Measurements from ENCODE around the gene CD47.

The CD47 gene

DNA sequence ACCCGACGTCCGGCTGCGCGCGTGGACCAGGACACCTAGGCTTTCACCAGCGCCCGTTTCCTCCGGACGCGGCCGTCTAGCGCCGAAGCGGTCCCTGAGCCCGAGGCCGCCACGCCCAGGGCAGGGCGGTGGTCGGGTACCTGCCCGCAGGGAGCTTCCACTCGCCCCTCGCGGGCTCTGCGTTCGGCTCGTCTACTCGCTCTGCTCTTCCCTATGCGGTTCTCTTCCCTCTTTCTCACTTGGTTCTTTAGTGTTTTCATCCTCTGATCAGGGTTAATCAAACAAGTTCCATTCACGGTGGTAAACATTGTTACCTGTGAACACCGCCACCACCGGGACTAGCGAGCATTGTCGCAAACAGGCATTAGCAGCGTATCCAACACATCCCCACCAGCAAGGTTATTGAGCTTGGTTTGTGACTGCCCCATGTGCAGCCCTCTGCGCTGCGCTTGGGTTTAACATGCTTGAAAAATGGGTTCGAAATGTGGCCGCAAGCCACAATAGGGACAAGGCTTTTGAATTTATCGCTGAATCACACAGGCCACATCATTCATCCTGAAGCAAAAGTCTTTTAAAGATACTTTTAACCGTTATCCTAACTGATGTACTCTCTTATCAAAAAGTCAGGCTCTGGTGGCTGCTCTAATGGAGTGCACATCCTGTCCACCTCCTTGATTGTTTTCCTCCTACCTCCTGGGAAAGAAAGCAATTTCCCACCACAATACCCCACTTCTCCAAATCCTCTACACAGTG lies 843 bp upstream of the CD47 start:
- no peak for DNase-seq (ENCODE audit: low spot score)

DNA sequence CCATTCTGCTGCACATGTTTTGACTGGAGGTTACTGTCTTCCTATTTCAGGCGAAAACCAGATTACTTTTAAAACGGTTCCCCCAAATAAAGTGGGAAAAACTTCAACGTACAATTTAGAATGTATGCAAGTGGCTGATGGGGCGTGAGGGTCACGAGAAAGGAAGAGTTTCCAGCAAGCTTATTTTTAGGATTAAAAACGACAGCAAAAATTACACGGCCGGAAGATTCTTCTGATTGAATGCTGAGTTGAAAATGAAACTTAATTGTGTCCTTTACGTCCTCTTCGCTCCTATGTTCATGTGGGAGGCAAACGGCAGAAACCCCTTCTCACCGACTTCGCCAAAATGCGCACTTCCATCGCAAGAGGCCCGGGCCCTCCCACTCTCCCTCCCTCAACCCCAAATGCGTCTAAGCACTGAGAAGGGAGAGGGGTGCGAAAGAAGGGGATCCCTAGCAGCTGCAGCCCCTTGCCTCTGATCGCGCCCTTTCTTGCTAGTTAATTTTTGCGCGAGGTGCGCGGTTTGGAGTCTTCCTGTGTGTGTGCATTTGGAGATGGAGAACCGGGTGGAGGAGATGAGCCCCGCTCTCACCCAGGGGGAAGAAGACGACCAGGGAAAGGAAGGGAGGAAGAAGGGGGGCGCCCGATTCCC lies 656 bp downstream of the CD47 start:
- peak; percentile 69 for DNase-seq (ENCODE audit: low spot score)

DNA sequence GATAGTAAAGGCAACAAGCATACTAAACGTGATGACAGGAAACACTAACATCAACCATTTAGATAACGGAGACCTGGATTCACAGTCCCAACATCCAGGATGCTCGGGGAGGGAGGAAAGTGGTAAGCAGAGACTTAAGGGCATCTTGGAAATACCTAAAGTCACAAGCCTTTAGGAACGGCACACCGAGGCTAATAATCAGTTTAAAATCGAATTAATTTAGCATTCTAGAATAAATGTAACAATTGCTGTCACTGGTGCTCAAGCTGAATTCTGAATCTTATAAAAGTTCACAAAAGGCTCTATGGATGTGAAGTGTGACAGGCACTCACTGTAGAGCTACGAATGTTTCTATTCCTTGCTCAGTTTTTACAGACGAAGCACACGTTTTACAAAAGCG lies 1.3 kb downstream of the CD47 start:
- peak; percentile 30 for DNase-seq (ENCODE audit: low spot score)

GRCh38 chr3:108088697-108089096 lies 2.1 kb downstream of the CD47 start:
- peak; percentile 60 for DNase-seq (ENCODE audit: low spot score)

GRCh38 chr3:108088146-108088545 lies 2.7 kb downstream of the CD47 start:
- DNase-seq (ENCODE audit: low spot score) = peak; percentile 28

DNA sequence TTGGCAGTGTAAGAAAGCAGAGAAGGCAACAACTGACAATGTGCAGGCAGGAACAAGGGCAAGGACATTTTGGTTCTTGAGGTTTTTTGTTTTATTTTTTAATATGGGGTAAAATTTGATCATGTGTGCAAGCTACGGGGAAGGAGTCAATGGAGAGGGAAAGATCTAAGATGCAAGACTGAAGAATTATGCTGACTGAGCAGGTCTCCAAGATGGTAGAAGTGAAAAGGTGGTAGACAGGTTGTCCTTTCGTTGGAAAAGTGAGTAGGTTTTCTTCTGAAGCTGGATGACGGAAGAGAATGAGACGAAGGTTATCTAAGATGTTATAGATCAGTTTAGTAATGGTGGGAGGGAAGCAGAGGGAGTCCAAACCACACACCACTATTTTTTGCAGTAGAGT lies 4.2 kb downstream of the CD47 start:
- no peak for DNase-seq (ENCODE audit: low spot score)

DNA sequence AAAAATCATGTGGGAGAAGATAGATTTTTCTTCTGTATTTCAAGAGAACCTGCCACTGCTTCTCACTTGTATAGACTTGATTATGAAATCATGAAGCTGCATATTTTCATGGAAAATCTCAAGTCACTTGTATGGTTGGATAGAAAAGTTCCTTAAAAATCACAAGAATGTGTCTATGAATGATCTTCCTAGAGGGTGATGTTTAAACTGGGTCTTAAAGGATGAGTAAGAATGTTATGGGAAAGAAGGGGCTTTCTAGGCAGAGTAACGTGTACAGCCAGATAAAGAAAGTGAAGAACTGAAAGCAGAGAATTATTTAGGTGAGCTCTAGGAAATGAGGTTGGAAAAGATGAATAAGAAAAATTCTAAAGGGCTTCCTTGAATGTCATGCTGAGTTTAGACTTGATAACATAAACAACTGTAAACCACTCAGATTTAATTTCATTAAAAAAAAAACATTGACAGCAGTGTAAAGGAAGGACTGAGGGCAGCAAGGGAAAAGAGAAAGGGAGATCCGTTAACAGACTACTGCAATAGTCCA lies 5.0 kb downstream of the CD47 start:
- no peak for DNase-seq (ENCODE audit: low spot score)

GRCh38 chr3:108085370-108085769 lies 5.5 kb downstream of the CD47 start:
- DNase-seq (ENCODE audit: low spot score) = no peak

GRCh38 chr3:108079877-108080276 lies 11.0 kb downstream of the CD47 start:
- DNase-seq (ENCODE audit: low spot score) = no peak

GRCh38 chr3:108079043-108079442 lies 11.8 kb downstream of the CD47 start:
- no peak for DNase-seq (ENCODE audit: low spot score)

- no peak for DNase-seq (ENCODE audit: low spot score)
Observed at GRCh38 chr3:108076564-108076963, 14.3 kb downstream of the CD47 start.

GRCh38 chr3:108073764-108074431 lies 16.9 kb downstream of the CD47 start:
- DNase-seq (ENCODE audit: low spot score) = no peak

- no peak for DNase-seq (ENCODE audit: low spot score)
Observed at GRCh38 chr3:108071368-108071767, 19.5 kb downstream of the CD47 start.

GRCh38 chr3:108070356-108070755 lies 20.5 kb downstream of the CD47 start:
- no peak for DNase-seq (ENCODE audit: low spot score)

DNA sequence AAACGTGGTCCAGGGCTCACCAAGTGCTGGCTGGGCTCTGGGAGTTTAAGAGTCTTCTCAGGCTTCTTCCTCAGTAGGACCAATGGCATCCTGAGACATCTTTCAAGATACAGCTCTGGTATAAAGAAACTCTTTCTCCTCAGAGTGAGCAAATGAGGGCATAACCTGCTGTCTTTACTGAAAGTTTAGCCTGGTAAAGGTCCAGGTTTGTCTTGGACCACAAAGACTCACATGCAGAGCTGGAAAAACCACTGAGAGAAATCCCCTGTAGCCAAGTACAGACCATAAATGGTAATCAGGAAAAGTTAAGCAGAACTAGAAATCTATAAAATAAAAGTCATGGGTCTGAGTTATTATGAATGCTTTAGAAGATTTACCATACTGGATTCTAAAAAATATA lies 23.1 kb downstream of the CD47 start:
- DNase-seq (ENCODE audit: low spot score) = no peak

- no peak for DNase-seq (ENCODE audit: low spot score)
Observed at GRCh38 chr3:108065096-108065495, 25.7 kb downstream of the CD47 start.

DNA sequence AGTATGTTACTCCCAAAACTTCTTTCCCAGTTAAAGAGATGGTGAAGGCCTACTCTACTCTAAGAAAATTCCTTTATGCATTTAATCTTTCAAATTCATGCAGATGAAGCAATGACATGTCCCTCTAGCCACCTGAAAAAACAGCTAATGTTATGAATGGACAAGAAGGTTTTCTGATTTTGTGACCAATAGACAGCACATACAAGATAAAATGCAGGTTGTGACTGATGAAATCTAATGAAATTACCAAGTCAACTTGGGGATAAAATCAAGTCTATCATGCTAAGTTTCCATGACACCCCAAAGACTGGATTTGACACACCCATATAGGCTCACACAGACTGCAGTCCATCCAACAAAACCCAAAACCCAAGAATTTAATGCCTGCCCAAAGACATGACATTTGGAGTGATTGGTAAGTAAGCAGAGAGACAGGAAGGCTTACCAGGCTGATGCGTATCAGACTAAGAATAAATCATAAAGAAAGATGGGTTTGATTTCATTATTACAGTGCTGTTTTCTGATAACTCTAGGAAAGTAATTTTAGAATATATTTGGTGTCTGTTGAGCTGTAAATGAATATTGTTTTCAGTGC lies 26.4 kb downstream of the CD47 start:
- no peak for DNase-seq (ENCODE audit: low spot score)

DNA sequence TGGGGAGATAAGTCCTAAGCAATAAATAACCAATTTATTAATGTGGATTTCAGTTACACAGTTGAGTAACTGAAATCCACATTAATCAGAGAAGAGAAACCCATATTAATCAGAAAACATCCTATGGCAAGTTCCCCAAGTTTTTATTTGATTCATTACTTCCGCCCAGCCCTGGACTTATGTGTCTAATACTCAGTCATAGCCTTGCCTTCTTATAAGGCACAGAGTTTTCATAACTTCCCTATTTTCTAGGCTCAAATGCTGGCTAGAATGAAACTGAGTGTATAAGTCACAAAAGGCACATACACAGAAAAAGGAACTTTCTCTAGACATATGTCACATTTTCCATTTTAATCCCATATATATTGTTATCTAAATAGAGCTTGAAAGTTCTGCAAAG lies 28.8 kb downstream of the CD47 start:
- peak; percentile 39 for DNase-seq (ENCODE audit: low spot score)

DNA sequence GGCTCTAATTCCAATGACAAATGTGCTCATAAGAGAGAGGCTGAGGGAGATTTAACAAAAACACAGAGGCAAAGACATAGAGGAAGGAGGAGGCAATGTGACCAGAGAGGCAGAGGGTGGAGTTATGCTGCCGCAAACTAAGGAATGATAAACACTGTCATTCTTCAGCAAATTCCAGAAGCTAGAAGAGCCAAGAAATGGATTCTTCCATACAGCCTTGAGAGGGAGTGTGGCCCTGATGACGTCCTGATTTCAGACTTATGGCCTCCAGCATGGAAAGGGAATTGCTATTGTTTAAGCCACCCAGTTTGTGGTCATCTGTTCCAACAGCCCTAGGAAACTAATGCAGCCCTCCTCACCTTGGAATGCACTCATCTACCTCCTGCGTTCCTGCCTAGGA lies 30.5 kb downstream of the CD47 start:
- DNase-seq (ENCODE audit: low spot score) = no peak

- no peak for DNase-seq (ENCODE audit: low spot score)
Observed at GRCh38 chr3:108055931-108056330, 34.9 kb downstream of the CD47 start.

GRCh38 chr3:108054935-108055334 lies 35.9 kb downstream of the CD47 start:
- no peak for DNase-seq (ENCODE audit: low spot score)

- DNase-seq (ENCODE audit: low spot score) = no peak
Observed at GRCh38 chr3:108053483-108053882, 37.3 kb downstream of the CD47 start.

- no peak for DNase-seq (ENCODE audit: low spot score)
Observed at GRCh38 chr3:108053067-108053466, 37.8 kb downstream of the CD47 start.
